Ishikawa (cell line): ENCODE data around the gene MCF2L.

Experiments
- CEBPB ChIP-seq: IDR thresholded peaks from 2 replicates; pipeline ENCODE4 v1.6.1; 2012
- CREB1 ChIP-seq: IDR thresholded peaks from 2 replicates; pipeline ENCODE4 v1.6.1; 2012; ENCODE audit warnings: low read depth
- EGR1 ChIP-seq: IDR thresholded peaks from 2 replicates; pipeline ENCODE4 v1.6.1; 2012
- EP300 ChIP-seq: IDR thresholded peaks from 2 replicates; pipeline ENCODE4 v1.6.1; 2012; ENCODE audit warnings: borderline replicate concordance
- FOXM1 ChIP-seq: IDR thresholded peaks from 2 replicates; pipeline ENCODE4 v1.6.1; 2012; ENCODE audit warnings: low read depth, borderline replicate concordance
- NFIC ChIP-seq: IDR thresholded peaks from 2 replicates; pipeline ENCODE4 v1.6.1; 2012
- RAD21 ChIP-seq: IDR thresholded peaks from 2 replicates; pipeline ENCODE4 v1.6.1; 2012; ENCODE audit warnings: low read depth
- TAF1 ChIP-seq: IDR thresholded peaks from 2 replicates; pipeline ENCODE4 v1.6.1; 2012; ENCODE audit warnings: low read depth, mild to moderate bottlenecking
- TCF12 ChIP-seq: IDR thresholded peaks from 2 replicates; pipeline ENCODE4 v1.6.1; 2012; ENCODE audit warnings: low read depth
- TEAD4 ChIP-seq: IDR thresholded peaks from 2 replicates; pipeline ENCODE4 v1.6.1; 2012
- YY1 ChIP-seq: IDR thresholded peaks from 2 replicates; pipeline ENCODE4 v1.6.1; 2012; ENCODE audit warnings: low read depth
- ZBTB7A ChIP-seq: IDR thresholded peaks from 2 replicates; pipeline ENCODE4 v1.6.1; 2012; ENCODE audit warnings: low read depth
- TF ChIP-seq, protein P1 (sequence below): IDR thresholded peaks from 2 replicates; pipeline ENCODE4 v1.6.1; 2012
- TF ChIP-seq, protein P2 (sequence below): IDR thresholded peaks from 2 replicates; pipeline ENCODE4 v1.6.1; 2012
- TF ChIP-seq, protein P3 (sequence below): IDR thresholded peaks from 2 replicates; pipeline ENCODE4 v1.6.1; 2012; ENCODE audit warnings: low read depth, mild to moderate bottlenecking

Gene MCF2L

DNA sequence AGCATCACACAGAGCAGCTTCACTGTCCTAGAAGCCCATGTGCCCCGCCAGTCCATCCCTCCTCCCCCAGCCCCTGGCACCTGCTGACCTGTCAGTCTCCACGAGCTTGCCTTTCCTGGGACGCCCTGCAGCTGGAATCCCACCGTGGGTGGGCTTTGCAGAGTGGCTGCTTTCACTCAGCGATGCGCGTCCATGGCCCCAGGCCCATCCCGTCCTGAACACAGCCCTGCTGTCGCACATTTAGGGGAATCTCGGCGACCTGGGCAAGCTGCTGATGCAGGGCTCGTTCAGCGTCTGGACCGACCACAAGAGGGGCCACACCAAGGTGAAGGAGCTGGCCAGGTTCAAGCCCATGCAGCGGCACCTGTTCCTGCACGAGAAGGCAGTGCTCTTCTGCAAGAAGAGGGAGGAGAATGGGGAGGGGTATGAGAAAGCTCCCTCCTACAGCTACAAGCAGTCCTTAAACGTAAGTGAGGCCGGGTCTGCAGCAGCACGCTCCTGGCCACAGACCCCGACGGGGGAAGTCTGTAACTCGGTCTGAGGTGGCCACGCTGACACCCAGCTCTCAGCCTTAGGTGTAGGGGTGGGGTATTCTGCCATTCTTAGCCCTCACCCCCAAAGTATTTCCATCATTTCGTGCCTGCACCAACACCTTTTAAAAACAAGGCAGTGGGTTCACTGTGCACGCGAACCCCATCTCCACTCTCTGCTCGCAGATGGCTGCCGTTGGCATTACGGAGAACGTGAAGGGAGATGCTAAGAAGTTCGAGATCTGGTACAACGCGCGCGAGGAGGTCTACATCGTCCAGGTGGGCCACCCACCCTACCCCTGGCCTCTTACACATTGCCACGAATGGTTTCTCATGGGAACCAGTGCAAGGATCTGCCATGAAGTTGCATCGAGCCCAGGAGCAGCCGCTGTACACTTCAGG is 118.2 kb downstream of the MCF2L start:
- TF ChIP-seq CEBPB (no peak), EP300 (no peak), TEAD4 (no peak)

DNA sequence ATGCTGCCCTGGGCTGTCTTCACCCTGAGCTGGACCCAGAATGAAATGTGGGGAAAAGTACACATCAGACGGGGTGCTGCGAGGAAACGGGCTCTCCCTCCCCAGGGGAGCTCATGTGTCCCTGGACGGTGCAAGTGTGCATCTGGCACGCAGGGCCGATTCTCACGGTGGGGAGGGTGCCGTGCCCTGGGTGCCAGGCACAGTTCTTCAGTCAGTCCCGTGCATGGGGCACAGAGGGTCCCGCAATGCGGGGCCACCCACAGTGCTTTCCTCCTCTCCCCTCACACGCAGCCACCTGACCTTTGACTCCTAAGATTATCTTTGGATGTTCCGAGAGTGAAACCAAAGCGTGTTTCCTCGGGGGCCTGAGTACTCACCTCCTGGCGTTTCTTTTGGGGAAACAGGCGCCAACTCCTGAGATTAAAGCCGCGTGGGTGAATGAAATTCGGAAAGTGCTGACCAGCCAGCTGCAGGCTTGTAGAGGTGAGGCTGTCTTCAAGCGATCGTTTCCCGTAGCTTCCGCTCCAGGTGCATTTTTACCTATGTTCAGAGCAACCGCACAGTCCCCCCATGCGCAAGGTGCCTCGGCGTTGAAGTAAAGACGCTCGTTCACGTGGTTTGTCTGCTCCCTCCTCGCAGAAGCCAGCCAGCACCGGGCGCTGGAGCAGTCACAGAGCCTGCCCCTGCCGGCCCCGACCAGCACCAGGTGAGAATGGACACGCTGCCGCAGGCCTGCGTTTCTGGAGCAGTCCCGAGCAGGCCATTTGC is 119.1 kb downstream of the MCF2L start:
- no peak for TF ChIP-seq EP300
- TF ChIP-seq TAF1, result no peak
- no peak for TF ChIP-seq CEBPB
- TF ChIP-seq YY1, result no peak
- TF ChIP-seq, protein P1, sequence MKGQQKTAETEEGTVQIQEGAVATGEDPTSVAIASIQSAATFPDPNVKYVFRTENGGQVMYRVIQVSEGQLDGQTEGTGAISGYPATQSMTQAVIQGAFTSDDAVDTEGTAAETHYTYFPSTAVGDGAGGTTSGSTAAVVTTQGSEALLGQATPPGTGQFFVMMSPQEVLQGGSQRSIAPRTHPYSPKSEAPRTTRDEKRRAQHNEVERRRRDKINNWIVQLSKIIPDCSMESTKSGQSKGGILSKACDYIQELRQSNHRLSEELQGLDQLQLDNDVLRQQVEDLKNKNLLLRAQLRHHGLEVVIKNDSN, result no peak
- TF ChIP-seq EGR1, result no peak
- no peak for TF ChIP-seq TCF12

DNA sequence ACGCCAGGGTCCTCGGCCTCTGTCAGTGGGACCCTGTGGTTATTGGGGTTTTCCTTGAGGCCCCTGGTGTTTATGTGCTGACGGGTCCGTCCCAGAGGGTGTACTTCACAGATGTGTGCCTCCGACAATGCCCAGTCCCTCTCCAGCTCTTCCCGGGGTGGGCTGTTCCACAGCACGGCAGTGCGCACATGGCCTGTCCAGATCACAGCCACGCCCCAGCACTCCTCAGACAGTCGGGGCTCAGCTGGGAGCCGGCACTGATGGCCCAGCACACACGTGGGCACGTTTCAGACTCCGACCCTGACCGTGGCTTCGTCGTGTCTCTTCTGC is 119.6 kb downstream of the MCF2L start:
- TF ChIP-seq FOXM1 (no peak), TCF12 (no peak), YY1 (no peak), ZBTB7A (no peak), RAD21 (no peak), TEAD4 (no peak), CREB1 (no peak), EP300 (no peak), TAF1 (no peak), EGR1 (no peak), CEBPB (no peak), NFIC (no peak)
- TF ChIP-seq, protein P2, sequence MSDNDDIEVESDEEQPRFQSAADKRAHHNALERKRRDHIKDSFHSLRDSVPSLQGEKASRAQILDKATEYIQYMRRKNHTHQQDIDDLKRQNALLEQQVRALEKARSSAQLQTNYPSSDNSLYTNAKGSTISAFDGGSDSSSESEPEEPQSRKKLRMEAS, result no peak
- TF ChIP-seq, protein P3, sequence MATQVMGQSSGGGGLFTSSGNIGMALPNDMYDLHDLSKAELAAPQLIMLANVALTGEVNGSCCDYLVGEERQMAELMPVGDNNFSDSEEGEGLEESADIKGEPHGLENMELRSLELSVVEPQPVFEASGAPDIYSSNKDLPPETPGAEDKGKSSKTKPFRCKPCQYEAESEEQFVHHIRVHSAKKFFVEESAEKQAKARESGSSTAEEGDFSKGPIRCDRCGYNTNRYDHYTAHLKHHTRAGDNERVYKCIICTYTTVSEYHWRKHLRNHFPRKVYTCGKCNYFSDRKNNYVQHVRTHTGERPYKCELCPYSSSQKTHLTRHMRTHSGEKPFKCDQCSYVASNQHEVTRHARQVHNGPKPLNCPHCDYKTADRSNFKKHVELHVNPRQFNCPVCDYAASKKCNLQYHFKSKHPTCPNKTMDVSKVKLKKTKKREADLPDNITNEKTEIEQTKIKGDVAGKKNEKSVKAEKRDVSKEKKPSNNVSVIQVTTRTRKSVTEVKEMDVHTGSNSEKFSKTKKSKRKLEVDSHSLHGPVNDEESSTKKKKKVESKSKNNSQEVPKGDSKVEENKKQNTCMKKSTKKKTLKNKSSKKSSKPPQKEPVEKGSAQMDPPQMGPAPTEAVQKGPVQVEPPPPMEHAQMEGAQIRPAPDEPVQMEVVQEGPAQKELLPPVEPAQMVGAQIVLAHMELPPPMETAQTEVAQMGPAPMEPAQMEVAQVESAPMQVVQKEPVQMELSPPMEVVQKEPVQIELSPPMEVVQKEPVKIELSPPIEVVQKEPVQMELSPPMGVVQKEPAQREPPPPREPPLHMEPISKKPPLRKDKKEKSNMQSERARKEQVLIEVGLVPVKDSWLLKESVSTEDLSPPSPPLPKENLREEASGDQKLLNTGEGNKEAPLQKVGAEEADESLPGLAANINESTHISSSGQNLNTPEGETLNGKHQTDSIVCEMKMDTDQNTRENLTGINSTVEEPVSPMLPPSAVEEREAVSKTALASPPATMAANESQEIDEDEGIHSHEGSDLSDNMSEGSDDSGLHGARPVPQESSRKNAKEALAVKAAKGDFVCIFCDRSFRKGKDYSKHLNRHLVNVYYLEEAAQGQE, result no peak
- TF ChIP-seq, protein P1, result no peak

DNA sequence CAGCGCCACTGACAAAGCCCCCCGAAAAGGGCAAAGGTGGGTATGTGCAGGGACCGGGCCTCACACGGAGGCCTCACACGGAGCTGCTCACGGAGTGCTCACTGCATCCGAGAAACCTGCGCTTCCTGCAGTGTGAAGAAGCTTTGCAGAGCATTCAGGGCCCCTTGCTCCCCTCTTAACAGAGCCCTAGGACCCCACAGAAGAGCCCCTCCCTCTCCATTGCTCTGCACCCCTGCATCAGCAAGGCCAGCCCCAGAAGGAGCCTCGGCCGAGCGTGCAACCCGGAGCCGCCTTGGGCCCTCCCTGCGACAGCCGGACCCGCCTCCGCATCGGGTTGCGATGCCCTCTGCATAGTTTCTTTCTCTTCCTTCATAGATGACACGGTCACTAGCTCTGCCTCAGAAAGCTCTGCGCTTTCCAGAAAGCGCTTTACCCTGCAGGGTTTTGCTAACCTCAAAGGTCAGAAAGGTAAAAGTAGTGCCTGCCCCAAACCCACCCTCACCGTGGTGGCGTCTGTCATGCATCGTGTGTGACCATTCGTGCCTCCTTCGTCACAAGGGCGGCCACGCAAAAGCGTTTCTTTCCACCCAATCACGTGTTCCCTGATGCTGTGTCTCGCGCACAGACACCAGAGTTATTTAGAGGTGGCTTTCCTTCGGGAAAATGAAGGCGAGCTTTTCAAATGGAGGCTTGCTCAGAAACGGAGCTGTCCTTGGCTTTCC is 120.8 kb downstream of the MCF2L start:
- TF ChIP-seq TAF1, result no peak
- no peak for TF ChIP-seq TCF12
- TF ChIP-seq, protein P2, result no peak
- TF ChIP-seq YY1, result no peak
- TF ChIP-seq ZBTB7A, result no peak
- TF ChIP-seq EGR1, result no peak
- TF ChIP-seq TEAD4, result no peak
- TF ChIP-seq FOXM1, result no peak
- no peak for TF ChIP-seq EP300
- TF ChIP-seq CREB1, result no peak
- TF ChIP-seq NFIC, result no peak
- no peak for TF ChIP-seq CEBPB
- TF ChIP-seq, protein P3, result no peak

DNA sequence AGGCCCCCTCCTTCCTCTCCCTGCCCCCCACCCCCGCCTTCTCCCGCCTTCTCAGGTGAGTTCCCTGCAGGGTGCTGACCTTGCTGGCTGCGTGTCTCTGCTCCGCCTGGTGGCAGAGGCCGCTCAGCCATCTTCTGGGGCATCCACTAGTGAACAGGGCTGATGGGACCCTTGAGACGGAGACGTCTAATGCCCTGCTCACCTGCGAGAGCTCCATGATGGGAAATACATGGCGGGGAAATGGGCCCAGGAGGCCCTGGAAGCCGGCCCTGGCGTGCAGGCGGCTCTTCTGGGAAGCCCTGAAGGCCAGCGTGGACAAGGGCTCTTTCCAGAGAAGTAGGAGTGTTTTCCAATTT is 121.4 kb downstream of the MCF2L start:
- TF ChIP-seq, protein P3, result no peak
- no peak for TF ChIP-seq ZBTB7A
- no peak for TF ChIP-seq RAD21
- TF ChIP-seq CREB1, result no peak
- TF ChIP-seq TEAD4, result no peak
- no peak for TF ChIP-seq TCF12
- TF ChIP-seq, protein P1, result no peak
- TF ChIP-seq CEBPB, result no peak
- no peak for TF ChIP-seq TAF1
- no peak for TF ChIP-seq EP300
- no peak for TF ChIP-seq FOXM1
- TF ChIP-seq NFIC, result no peak
- no peak for TF ChIP-seq EGR1
- TF ChIP-seq, protein P2, result no peak
- TF ChIP-seq YY1, result no peak
